Breast epithelium (tissue), 3 donors: Measurements from ENCODE around the gene MS4A1.

Source experiments
- POLR2A ChIP-seq: fragments of 450-650 bp; IDR thresholded peaks from one replicate; pipeline ENCODE4 v1.6.1; 2016; ENCODE audit warnings: antibody characterized with exemption, mild to moderate bottlenecking, moderate library complexity
- POLR2AphosphoS5 ChIP-seq, 3 donors: sonication (generic); formaldehyde crosslinking; IDR thresholded peaks; one replicate each; pipeline ENCODE4 v1.6.1; 2017; ENCODE audit warnings: antibody characterized with exemption in 3 of 3
- TF ChIP-seq, protein P1 (sequence below), 3 donors: fragments of 450-650 bp; IDR thresholded peaks; one replicate each; pipeline ENCODE4 v1.5.1; 2016 to 2017; ENCODE audit warnings: antibody characterized with exemption in 3 of 3, mild to moderate bottlenecking in 3 of 3, moderate library complexity in 3 of 3

DNA sequence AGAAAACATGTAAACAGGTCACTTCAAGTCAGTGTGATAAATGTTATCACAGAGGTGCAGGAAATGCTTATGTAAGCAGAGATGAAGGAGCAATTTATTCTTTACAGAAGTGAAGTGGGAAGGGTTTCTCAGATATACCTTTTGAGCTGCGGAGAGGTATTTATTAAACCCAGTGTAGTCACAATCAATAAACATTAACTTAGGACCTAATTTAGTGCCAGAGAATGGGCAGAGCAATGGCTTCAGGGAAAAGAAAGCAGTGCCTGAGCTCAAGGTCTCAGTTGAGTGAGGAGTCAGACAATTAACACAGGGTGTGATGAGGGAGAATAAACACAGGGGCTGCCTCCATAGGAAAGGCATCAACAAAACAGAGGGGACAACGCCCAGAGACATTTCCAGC is 24.4 kb upstream of the MS4A1 start:
- TF ChIP-seq POLR2AphosphoS5 (IDR thresholded peaks at IDR 0.05) = no peak
- TF ChIP-seq, protein P1, sequence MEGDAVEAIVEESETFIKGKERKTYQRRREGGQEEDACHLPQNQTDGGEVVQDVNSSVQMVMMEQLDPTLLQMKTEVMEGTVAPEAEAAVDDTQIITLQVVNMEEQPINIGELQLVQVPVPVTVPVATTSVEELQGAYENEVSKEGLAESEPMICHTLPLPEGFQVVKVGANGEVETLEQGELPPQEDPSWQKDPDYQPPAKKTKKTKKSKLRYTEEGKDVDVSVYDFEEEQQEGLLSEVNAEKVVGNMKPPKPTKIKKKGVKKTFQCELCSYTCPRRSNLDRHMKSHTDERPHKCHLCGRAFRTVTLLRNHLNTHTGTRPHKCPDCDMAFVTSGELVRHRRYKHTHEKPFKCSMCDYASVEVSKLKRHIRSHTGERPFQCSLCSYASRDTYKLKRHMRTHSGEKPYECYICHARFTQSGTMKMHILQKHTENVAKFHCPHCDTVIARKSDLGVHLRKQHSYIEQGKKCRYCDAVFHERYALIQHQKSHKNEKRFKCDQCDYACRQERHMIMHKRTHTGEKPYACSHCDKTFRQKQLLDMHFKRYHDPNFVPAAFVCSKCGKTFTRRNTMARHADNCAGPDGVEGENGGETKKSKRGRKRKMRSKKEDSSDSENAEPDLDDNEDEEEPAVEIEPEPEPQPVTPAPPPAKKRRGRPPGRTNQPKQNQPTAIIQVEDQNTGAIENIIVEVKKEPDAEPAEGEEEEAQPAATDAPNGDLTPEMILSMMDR (IDR thresholded peaks at IDR 0.05) = no peak
- TF ChIP-seq POLR2A = no peak
